GM18502 (cell line): Measurements from ENCODE around the gene TRIM29.

ENCODE experiments used
- ATAC-seq: cut with Tn5 transposase; IDR thresholded peaks from one replicate; pipeline ENCODE4 v1.9.1; 2021; ENCODE audit warnings: mild to moderate bottlenecking; ENCODE audit not compliant: unreplicated experiment, poor library complexity

Gene TRIM29

GRCh38 chr11:120125024-120125423 lies 12.9 kb downstream of the TRIM29 start:
- no peak for ATAC-seq

GRCh38 chr11:120124355-120124754 lies 13.6 kb downstream of the TRIM29 start:
- no peak for ATAC-seq

- no peak for ATAC-seq
These were observed 14.0 kb downstream of the TRIM29 start for GRCh38 chr11:120123946-120124345.

GRCh38 chr11:120122924-120123683 lies 14.8 kb downstream of the TRIM29 start:
- no peak for ATAC-seq

- no peak for ATAC-seq
These were observed 15.9 kb downstream of the TRIM29 start for GRCh38 chr11:120121914-120122473.

GRCh38 chr11:120121336-120121735 lies 16.6 kb downstream of the TRIM29 start:
- no peak for ATAC-seq

- ATAC-seq: no peak
These were observed 17.0 kb downstream of the TRIM29 start for GRCh38 chr11:120120805-120121335.

GRCh38 chr11:120119121-120119520 lies 18.8 kb downstream of the TRIM29 start:
- ATAC-seq: no peak

- ATAC-seq: no peak
These were observed 19.9 kb downstream of the TRIM29 start for GRCh38 chr11:120117991-120118390.

- no peak for ATAC-seq
These were observed 20.9 kb downstream of the TRIM29 start for GRCh38 chr11:120116966-120117365.

GRCh38 chr11:120115272-120116000 lies 22.5 kb downstream of the TRIM29 start:
- no peak for ATAC-seq

- ATAC-seq: no peak
These were observed 25.6 kb downstream of the TRIM29 start for GRCh38 chr11:120112174-120112796.

- no peak for ATAC-seq
These were observed 28.4 kb downstream of the TRIM29 start for GRCh38 chr11:120109531-120109930.

GRCh38 chr11:120108785-120109168 lies 29.1 kb downstream of the TRIM29 start:
- no peak for ATAC-seq

- ATAC-seq: no peak
These were observed 29.6 kb downstream of the TRIM29 start for GRCh38 chr11:120108154-120108784.

GRCh38 chr11:120107692-120108091 lies 30.2 kb downstream of the TRIM29 start:
- ATAC-seq: no peak

- ATAC-seq: no peak
These were observed 31.4 kb downstream of the TRIM29 start for GRCh38 chr11:120106354-120107150.

GRCh38 chr11:120105576-120105975 lies 32.3 kb downstream of the TRIM29 start:
- ATAC-seq: no peak

GRCh38 chr11:120104041-120104565 lies 33.8 kb downstream of the TRIM29 start:
- ATAC-seq: no peak

GRCh38 chr11:120102864-120103122 lies 35.1 kb downstream of the TRIM29 start:
- ATAC-seq: no peak
